ENCODE measurements around the gene IAH1. TPM values are rescaled to one million over a fixed set of nuclear protein-coding genes. Genes with fewer than 3 reads are reported as not detected.

IAH1 gene
- total and polyA plus RNA-seq, 4 donors, result 19.2 to 62.1 (median 27.0) TPM

GRCh38 chr2:9527995-9528787 is 53.8 kb downstream of the IAH1 start:
- peaks cover 0 to 12% (median 9%) of the 10 kb centered on the region in 4 donors for H3K36me3 ChIP-seq (ENCODE audit: control insufficient read depth in 4 of 4, insufficient read depth in 3 of 4, low read depth in 1 of 4, low read length in 3 of 4)
- H3K4me1 ChIP-seq (ENCODE audit: control insufficient read depth in 4 of 4, insufficient read depth in 4 of 4, low read length in 3 of 4), result peaks cover 0 to 5% (median 1%) of the 10 kb centered on the region in 4 donors
- TF ChIP-seq GABPA (IDR thresholded peaks at IDR 0.05 in 1 of 2, conservative IDR thresholded peaks at IDR 0.05 in 1 of 2) (no peak), EGR1 (IDR thresholded peaks at IDR 0.05; ENCODE audit: low read depth in 2 of 2) (no peak), MAX (IDR thresholded peaks at IDR 0.05) (peak; percentile 12), RAD21 (IDR thresholded peaks at IDR 0.05) (no peak), RXRA (IDR thresholded peaks at IDR 0.05) (peak in 1 of 2 donors; percentile 4), TAF1 (conservative IDR thresholded peaks at IDR 0.05) (no peak), FOXA1 (IDR thresholded peaks at IDR 0.05) (no peak), SP1 (IDR thresholded peaks at IDR 0.05) (peak; percentile 45), REST (IDR thresholded peaks at IDR 0.05) (no peak), YY1 (IDR thresholded peaks at IDR 0.05) (no peak), FOXA2 (IDR thresholded peaks at IDR 0.05) (no peak), ZBTB33 (IDR thresholded peaks at IDR 0.05) (no peak), JUND (IDR thresholded peaks at IDR 0.05) (no peak), CTCF (IDR thresholded peaks at IDR 0.05; ENCODE audit: low read depth, low read length, missing input control) (no peak), NR2F2 (IDR thresholded peaks at IDR 0.05) (no peak), HNF4G (IDR thresholded peaks at IDR 0.05) (no peak), ATF3 (IDR thresholded peaks at IDR 0.05) (no peak), HNF4A (conservative IDR thresholded peaks at IDR 0.05) (peak; percentile 46 to 61)
- WGBS, result 40% methylated on average over 4 of the region's 4 CpGs
- no peak for DNase-seq (ENCODE audit: low spot score)
- no peaks in the 10 kb centered on the region for H3K9me3 ChIP-seq (ENCODE audit: control insufficient read depth in 4 of 4, low read length in 3 of 4)
- no peaks in the 10 kb centered on the region for H3K27me3 ChIP-seq (ENCODE audit: control insufficient read depth in 4 of 4, insufficient read depth in 4 of 4, low read length in 3 of 4)
- no peak overlapping the region for H3K4me3 ChIP-seq (ENCODE audit: low read depth in 1 of 3, low read length in 3 of 3)
- no peak overlapping the region for H3K27ac ChIP-seq (ENCODE audit: low read depth in 1 of 2, low read length in 2 of 2)
- H3K9ac ChIP-seq (ENCODE audit: low read depth in 1 of 2, low read length in 2 of 2), result peak overlapping the region in 1 of 2 donors; percentile 27

Measured in liver (tissue), 9 donors.